Hepatocyte (in vitro differentiated cells): ENCODE data around the gene STAT1.

Experiments
- EZH2 ChIP-seq: fragments of 200-600 bp; sonication (generic); IDR thresholded peaks from 2 replicates; pipeline ENCODE4 v1.6.1; 2016; ENCODE audit warnings: antibody characterized with exemption, mild to moderate bottlenecking, borderline replicate concordance
- TF ChIP-seq, protein P1 (sequence below): fragments of 200-600 bp; sonication (generic); IDR thresholded peaks from 2 replicates; pipeline ENCODE4 v1.5.1; 2016; ENCODE audit warnings: antibody characterized with exemption, mild to moderate bottlenecking; ENCODE audit not compliant: poor library complexity

DNA sequence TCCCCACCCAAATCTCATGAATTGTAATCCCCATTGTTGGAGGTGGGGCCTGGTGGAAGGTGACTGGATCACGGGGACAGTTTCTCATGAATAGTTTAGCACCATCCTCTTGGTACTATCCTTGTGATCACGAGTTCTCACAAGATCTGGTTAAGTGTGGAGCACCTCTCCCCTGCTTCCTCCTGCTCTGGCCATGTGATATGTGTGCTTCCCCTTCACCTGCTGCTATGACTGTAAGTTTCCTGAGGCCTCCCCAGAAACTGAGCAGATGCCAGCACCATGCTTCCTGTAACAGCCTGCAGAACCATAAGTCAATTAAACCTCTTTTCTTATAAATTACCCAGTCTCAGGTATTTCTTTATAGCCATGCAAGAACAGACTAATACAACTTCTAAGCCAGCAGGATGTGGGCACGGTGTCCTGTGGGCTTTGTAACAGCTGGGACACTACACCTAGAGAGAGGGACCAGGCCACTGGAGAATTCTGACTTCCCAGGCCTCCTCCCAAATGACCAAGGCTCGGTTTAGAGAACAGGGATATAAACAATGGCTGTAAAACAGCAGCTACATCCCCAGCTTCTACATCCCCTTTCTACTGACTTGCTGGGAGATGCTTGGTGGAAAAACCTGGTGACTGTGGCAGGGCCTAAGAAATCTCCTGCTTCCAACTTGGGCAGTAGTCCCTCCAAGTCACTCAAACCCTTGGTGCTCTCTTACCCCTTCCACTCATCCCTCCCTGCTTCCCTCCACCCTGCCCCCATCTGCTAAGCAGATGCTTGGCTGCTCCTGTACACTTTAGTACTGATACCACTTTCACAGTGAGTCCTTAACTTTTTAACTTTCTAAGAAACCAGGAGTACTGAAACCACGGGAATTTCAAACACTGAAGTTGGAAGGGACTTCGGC is 10.3 kb downstream of the STAT1 start:
- TF ChIP-seq, protein P1, sequence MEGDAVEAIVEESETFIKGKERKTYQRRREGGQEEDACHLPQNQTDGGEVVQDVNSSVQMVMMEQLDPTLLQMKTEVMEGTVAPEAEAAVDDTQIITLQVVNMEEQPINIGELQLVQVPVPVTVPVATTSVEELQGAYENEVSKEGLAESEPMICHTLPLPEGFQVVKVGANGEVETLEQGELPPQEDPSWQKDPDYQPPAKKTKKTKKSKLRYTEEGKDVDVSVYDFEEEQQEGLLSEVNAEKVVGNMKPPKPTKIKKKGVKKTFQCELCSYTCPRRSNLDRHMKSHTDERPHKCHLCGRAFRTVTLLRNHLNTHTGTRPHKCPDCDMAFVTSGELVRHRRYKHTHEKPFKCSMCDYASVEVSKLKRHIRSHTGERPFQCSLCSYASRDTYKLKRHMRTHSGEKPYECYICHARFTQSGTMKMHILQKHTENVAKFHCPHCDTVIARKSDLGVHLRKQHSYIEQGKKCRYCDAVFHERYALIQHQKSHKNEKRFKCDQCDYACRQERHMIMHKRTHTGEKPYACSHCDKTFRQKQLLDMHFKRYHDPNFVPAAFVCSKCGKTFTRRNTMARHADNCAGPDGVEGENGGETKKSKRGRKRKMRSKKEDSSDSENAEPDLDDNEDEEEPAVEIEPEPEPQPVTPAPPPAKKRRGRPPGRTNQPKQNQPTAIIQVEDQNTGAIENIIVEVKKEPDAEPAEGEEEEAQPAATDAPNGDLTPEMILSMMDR = no peak
- no peak for TF ChIP-seq EZH2
